GM04503 (cell line): ENCODE data around the gene ST6GALNAC3.
A peak's percentile ranks its signal among the peaks of the same experiment; 100 is the strongest.

Experiments
- DNase-seq: peaks from one replicate; pipeline ENCODE4 v3.0.0-alpha.2; 2012; ENCODE audit warnings: low read depth

The ST6GALNAC3 gene

DNA sequence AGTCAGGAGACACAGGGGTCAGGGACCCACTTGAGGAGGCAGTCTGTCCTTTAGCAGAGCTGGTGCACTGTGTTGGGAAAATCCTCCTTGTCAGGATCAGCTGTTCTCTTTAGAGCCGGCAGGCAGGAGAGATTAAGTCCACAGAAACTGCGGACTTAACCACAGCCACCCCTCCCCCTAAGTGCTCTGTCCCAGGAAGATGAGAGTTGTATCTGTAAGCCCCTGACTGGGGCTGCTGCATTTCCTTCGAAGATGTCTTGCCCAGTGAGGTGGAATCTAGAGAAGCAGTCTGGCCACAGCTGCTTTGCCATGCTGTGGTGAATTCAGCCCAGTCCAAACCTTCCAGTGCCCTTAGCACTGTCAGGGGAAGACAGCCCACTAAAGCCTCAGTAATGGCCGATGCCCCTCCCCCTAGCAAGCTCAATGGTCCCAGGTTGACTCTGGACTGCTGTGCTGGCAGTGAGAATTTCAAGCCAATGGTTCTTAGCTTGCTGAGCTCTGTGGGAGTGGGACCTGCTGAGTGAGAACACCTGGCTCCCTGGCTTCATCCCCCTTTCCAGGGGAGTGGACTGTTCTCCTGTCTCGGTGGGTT, 172.8 kb downstream of the ST6GALNAC3 start:
- no peak for DNase-seq

DNA sequence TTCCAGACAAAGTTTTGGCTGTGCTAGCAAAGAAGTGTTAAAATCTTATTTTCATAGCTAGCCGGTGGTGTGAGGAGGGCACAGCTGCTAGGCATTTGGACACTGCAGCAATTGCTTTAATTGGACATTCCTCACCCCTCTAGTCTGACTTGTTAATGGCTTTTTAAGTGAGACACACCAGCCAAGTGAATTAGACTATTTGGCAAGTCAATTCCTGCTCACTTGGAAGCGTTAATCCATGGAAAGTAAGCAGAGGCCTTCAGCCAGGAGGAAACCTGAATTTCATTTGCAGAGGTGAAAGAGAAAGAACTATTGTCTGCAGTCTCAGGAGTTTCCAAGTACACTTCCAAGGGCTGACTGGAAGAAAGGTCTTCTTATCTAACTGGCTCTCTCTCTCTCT, 175.7 kb downstream of the ST6GALNAC3 start:
- DNase-seq, result no peak

DNA sequence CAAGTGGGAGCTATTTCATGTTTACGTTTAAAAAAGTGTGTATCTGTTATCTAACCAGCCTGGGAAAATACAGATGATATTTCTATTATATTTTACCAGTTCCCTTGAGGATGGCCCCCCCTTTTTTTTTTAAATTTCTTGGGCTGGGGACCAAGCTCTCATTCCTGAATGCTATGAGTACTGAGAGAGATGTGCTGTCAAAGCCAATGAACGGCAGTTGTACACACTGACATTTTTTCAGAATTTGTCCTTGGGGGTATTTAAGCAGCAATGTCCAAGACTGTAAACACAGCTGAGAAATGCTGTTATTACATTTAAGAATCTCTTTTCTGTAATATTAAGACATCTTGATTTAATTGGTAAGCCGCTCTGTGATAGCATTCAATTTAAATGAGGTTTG, 177.9 kb downstream of the ST6GALNAC3 start:
- no peak for DNase-seq

DNA sequence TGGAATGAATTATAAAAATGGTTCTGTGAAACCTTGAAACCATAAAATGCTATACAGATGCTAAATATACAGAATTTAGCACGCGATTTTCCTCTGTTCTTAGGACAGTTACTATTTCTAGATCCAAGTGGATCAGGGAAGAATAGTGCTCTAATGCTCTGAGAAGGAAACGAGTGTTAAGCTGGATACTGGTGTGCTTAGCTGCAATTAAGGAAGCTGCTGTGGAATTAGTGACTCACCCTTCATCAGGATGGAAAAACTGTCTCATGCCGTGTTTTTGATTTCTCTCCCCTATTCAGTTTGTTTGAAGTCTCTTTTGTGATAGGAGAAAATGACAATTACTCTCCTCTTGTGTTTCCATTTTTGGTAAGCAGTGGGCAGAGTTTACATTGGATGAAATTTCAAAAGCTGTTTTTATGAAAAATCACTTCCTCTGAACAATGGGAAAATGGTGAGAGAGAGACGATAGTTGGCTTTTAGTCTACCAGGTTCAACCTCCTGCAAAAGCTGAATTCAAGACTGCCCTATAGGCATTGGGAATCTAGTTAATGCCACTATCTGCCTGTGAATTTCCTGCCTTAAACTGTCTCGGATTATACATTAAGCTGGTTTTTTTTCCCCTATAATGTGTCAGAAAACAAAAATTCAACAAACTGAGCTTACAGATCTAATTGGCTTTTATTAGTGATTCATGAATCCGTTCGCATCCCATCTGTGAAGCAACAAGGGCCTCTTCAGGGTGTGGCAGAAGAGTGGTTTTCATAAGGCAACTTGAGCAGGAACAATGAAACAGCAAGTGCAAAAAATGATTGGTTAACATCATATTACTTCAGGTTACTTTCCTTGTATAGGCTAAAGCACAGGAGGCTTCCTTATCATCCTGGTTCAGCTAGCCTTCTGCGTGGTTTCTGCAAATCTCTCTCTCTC, 179.8 kb downstream of the ST6GALNAC3 start:
- DNase-seq, result no peak

DNA sequence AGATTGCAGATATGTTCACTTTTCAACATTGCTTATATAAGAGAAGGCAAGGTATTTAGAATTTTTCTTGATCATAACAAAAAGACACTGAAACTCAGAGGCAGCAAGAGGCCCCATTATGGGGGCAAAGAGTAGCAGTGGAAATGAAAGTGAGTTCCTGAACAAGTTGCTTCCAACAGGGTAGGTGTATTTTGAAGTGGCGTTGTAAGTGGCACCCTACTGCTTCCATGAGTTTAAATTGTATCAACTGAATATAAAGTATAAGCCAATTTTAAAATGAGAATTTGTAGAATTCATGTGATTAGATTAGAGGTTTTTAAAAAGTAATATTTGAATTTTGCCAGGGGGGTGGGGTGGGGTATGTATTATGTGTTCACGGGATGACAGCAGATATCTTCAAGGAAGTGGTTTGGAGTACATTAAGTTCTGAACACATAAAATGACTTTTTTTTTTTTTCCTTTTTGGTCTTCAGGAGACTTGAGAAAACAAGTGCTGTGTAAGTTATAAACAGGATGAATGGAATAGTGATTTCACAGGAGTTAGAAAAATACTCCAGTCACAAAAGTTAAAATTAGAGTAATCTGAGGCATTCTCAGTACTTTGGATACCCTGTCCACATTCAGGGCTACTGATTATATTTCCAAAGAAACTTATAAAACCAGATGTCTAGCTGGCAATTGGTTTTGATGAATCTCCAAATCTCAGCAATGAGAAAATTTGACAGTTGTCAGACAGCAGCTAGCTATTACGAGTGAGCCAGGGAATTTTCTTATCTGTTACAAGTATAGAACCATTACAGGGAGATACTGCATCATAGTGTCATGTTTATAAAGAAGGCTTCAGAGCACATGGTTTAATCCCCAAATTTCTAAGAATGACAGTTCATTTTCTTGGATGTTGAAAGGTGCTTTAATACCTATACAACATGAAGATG, 182.0 kb downstream of the ST6GALNAC3 start:
- DNase-seq, result no peak

DNA sequence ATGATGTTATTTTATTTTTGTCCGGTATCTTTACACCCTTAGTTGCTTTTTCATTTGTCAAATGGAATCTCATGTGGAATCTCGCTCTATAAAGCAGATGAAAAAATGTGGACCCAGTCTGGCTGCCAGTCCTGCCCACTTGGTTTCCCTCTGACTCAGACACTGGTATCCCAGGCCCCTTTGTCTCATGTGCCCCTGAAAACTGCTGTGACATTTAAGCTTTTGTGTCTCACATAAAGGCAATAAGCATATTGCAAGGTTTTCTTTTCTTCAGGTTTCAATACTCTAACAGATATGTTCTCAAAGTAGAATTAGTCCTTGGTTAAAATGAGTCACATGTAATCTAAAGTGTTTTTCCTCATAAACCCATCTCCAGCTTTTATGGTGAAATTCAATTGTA, 183.3 kb downstream of the ST6GALNAC3 start:
- DNase-seq, result no peak

DNA sequence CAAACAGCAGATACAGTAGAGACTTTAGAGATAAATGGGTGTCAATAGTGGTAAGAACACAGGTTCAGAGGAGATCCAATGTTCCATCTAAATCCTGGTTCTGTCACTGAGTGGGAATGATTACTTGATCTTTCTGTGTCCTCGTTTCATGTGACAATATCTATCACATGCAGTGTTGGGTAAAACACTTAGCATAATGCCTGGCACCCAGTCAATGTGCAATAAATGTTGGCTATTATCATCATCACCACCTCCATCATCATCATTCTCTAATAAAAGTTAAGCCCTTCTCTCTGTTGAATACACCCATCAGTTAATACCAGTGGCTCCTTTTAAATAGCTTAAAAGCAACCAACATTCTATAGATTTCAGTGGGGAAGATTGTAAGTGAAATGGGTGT, 184.7 kb downstream of the ST6GALNAC3 start:
- DNase-seq, result no peak

DNA sequence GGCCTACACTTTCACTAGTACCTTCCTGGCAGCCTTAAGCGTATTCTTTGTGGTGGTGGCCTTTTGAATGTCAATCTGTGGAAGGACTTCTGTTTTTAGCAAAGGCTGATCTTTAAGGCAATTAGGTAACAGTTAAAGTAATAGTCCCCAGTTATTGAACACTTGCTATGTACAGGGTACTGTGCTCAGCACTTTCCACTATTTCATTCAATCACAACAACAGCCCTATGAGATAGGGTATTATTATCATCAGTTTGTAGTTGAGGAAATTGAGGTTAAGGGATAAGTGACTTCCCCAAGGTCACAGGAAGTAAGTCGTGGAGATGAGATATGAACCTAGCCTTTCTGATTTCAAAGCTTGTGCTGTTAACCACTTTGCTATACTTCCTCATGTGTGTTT, 185.7 kb downstream of the ST6GALNAC3 start:
- no peak for DNase-seq

DNA sequence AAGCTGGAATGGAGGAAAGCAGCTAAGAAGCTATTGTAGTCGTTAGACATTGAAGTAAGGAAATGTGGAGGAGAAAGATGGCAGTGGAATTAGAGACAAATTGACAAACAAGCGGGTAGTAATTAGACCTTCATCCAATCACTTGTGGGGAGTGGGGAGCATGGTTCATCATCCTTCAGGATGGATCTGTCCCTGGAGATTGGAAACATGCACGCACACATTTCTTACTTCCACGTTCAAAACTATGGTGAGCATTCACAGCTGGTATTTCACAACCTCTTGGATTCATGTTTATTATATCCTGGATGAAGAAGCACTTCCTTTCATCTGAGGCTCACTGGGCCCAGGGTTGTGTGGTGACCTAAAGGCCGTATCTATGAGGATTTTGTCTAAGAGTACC, 188.1 kb downstream of the ST6GALNAC3 start:
- DNase-seq, result no peak

DNA sequence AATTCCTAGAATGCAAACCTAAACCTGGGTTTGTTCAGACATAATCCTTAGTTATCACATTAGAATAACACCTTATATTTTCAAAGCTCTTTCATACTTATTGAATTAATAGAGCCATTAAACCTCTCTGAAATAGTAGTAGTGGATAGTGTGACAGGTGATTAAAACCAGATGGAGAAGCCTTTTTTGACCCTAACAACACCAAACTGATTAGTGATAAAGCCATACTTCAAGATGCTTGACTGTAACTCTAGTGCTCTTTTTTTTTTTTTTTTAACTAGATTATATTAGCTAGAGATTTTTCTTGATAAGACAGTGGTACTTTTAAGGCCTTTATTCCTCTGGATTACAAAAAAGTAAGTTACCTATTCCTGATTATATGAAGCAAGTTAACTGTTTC, 190.1 kb downstream of the ST6GALNAC3 start:
- DNase-seq, result no peak

DNA sequence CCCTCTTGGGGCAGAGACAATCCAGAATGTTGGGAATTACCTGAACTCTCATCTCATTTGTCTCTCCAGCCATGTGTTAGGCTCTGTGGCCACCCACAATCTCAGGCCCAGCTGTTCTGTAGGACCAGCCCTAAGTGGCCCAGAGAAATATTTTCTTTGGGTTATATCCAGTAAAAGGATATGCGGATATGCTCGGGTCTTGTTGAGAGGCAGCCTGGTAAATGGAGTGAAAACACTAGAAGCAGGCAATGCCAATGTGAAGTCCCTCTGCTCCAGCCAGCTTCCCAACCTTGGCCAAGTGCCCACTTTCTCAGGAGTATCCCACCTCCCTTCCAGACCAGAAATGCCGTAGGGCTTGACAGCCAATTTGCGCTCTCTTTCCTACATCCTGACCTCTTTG, 192.2 kb downstream of the ST6GALNAC3 start:
- no peak for DNase-seq

DNA sequence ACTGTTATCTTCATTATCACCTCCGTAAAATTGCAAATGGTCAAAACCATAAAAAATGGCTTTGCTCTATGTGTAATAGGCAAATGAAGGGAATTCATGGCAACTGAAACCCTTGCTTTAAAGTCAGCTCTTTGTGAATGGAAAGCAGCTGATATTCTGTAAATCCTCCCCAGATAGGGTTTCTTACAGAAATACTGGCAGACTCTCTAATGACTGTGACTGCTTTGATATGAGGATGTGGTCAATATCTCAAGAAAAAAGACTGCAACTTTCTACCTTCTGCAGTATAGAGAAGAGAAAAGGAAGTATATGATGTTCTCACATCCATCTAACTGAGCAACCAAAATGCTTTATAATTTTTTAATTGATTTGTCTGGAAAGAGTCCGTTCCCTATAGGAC, 193.1 kb downstream of the ST6GALNAC3 start:
- no peak for DNase-seq

DNA sequence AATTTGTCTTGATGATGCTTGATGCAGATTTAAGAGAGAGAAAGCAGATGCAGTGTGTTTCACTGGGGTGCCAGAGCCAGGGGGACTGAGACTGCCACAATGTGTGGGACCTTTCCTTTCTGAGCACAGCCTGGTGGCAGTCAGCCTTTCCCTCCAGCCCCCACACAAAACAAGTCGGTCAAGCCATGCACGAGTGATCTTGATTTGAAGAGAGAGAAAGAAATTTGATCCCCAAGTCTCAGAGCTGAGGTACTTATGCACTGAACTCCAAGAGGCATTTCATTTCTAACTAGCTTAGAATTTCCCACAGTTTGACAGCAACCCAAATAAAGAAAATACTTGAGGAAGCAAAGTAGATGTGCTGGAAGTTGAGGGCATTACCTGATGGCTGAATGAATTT, 193.8 kb downstream of the ST6GALNAC3 start:
- DNase-seq, result no peak

DNA sequence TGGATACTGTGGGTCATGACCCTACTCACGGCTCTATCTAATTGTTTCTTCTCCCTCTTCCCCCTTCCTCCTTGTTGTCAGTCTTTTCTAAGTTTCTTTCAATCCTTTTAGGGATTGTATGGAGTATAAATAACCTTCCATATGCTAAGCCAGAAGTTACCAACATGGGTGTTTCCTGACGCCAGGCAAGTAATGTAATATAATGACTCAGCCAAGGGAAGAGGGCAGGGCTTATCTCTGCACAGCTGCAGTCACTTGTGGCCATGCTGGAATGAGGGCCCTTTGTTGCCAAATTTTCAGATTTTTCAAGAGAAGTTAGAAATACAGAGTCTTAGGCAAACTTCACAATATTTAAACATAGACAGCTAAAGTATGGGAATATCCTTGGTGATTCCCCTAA, 194.6 kb downstream of the ST6GALNAC3 start:
- peak; percentile 4 for DNase-seq

DNA sequence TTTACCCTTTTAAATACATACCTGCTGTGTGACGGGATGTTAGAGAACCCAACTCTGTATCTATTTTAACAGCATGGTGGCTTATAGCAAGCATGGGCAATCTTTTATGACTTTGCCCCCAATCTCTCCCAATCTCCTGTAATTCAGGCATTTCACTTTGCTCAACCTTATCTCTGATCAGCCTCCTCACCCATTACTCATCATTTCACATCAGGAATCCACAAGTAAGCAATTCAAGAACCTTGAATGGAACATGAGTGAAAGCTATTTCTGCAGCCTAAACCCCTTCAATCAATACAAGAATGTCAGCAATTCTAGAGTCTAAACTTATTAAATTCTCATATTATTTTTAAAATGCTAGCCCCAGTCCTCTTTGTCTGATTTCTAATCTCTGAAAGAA, 199.8 kb downstream of the ST6GALNAC3 start:
- DNase-seq, result no peak

DNA sequence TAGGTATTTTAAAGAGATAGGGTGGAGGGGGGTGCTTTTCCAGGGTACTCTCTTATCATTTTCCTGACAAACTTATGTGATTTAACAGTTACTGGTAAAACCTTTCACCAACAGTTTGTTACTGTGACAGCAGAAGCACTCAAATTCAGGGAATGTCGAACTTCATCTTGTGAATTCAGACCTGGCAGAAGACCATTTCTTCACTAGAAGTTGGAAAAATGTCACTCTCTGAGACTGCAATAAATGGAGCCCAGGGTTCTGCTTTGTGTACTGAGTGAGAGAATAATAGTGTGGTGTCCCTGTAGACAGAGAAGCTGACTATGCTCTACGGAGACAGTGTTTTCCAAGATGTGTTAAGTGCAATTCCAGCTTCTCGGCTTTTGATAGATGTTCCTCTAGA, 200.2 kb downstream of the ST6GALNAC3 start:
- no peak for DNase-seq

DNA sequence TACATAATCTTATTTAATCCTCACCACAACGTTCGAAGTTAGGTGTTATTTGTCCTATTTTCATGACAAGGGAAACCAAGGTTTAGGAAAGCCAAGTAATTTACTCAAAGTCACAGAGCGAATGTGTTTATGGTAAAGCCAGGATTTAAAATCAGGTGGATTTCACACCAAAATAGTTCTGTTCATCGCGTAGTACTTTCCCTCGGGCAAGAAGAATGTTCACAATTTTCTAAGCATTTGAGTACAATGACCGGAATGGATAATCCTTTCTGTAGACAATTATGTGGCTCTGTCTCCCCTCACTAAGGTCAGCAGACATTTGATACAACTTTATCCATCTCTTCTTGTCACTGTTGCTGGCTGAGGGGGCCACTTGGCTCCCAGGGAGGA, 204.2 kb downstream of the ST6GALNAC3 start:
- no peak for DNase-seq

DNA sequence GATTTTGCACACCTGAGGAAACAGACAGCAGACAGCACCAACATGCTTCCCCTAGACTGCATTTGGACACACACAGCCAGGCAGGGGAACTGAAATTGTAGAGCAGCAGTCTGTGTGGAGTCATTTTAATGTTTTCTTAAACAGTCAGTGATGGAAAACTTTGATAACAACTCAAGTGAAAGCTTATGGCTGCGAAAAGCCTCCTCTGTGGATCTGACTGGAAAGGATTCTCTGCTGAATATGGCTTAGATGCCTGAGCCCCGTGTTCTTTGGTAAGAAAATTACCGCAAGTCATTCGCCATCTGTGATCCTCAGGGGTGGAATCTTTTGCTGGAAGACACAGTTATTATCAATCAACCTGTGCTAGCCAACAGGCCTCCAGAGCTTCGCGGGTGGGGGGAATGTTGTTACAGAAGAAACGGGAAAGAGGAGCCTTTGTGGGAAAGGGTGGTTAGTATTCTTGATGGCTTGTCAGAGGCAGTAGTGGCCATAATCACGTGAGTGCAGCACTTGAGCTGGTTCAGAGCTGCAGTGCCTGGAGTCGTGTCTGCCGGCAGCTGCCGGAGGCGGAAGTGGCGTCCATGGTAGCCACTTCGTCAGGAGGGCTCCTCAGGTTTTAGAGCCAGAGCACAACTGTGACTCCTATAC, 204.7 kb downstream of the ST6GALNAC3 start:
- DNase-seq, result no peak

DNA sequence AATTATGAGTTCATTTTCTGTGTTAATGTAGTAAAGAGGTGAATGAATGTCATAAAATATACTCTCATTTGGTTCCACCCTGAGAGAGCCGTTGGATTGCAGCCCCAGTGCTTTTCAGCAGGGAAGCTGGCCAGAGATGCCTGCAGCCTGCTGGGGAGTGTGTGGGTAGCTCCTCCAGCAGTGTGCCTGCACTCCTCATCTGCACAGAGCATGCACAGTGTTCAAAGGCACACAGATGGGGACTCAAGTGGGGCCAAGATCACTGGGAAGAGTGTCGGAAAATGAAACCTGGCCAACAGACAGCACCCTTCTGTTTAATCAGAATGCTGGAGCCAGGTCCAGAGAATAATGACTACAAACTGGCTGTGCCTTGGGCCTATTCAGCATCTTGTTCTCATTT, 206.8 kb downstream of the ST6GALNAC3 start:
- no peak for DNase-seq

DNA sequence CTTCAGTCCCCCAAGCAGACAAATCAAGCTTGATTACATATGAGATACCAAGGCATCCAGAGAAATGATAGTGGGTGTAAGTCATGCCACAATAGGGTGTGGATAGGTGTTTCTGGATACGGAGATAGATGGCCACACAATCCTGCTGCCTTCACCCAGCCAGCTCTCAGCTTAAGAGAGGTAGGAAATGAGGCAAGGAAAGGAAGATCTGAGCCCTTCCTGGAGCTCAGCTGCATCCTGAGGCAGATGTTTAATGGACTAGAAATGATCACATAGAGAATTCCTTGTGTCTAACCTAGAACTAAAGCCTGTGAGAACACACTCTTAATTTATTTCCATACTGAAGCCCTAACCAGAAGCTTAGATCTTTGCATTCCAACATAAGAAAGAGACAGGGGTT, 210.3 kb downstream of the ST6GALNAC3 start:
- no peak for DNase-seq

DNA sequence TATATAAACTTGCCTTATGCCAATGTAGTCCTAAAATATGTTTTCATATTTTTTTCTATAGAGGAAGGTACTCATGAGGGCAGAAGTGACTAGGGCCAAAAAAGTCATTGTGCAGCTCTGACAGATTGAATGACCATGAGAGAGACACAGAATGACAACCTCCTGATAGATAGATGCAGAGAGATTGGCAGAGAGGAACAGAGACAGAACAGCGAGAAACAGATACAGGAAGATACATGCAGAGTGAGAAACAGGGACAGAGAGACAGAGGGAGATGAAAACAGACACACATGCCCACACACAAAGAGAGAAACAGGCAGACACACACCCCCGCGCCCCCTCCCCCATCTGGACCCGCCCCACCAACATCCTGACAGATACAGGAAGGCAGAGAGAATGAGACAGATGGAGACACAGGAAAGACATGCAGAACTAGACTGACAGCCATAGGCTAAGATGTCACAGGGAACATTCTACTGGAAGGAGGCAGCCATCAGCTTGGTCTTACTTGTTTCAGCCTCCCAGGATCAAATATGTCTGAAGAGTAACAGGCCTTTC, 211.1 kb downstream of the ST6GALNAC3 start:
- no peak for DNase-seq

DNA sequence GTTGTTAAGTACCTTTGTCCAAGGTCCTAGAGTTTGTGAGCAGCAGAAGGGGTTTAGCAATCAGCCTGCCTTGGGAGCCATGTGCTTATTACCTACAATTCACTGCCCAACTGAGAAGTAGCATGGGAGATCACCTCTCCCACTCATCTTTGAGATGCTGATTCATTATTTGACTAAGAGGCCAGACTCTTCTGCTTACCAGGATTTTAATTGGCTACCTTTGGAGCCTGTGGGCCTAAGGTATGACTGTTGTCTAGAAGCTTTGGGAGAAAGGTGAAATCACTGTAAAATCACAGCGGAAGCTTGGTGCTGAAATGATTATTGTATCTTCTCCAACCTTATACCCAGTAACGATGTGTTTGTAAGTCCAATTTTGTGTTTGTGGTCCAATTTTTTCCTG, 213.4 kb downstream of the ST6GALNAC3 start:
- no peak for DNase-seq
